ENCODE measurements around the gene EMX1. TPM values are rescaled to one million over a fixed set of nuclear protein-coding genes. Genes with fewer than 3 reads are reported as not detected.

EMX1 gene
- total and polyA plus RNA-seq, 7 donors = 0.60 to 1.4 (median 0.71) TPM; not detected in 4

DNA sequence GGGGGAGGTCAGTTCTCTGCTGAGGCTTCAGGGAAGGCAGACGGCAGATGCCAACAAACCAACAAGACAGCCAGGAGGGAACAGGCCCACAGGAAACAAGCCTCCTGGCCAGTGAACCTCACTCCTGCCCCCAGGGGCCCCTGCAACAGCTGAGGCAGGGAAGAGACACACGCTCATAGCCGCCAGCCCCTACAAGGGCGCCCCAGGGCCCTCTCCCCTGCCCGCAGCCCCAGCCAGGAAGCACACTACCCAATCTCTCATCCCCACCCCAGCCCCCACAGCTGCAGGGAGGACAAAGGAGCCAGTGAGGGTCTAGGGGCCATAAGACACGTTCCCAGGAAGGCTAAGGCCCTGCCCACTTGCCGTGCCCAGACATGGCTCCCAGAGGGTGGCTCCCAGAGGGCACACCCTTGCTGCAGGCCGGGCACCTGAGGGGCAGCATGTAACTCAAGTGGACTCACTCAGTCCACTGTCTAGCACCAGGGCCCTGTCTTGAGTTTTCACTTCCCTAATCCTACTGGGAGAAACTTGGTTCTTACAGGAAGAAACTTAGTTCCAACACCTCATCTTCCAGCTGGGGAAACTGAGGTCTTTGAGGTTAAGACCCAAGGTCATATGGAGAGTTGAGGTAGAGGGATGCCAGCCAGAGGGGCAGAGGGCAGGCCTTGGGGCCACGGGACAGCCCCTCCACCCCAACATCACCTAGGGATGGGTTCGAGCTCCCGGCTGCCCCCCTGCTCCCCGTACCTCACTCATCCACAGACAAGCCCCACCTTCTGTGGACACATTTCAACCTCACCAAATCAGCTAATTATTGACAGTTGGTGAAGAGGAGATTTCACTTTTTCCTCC lies 37.3 kb downstream of the EMX1 start:
- Histone ChIP-seq H3K27ac (no peak overlapping the region), H3K27me3 (no peaks in the 10 kb centered on the region), H3K4me3 (no peak overlapping the region), H3K4me1 (no peaks in the 10 kb centered on the region), H3K9me3 (no peaks in the 10 kb centered on the region), H3K36me3 (peaks cover 0 to 7% (median 0%) of the 10 kb centered on the region in 4 donors)
- WGBS, 2 donors = 74 to 87% methylated on average over 12 of the region's 12 CpGs
- no peak for DNase-seq
- TF ChIP-seq POLR2AphosphoS5 (IDR thresholded peaks at IDR 0.05) = no peak
- no peak for TF ChIP-seq POLR2A (IDR thresholded peaks at IDR 0.05)
- no peak for TF ChIP-seq EP300 (IDR thresholded peaks at IDR 0.05)
- no peak for TF ChIP-seq CTCF (IDR thresholded peaks at IDR 0.05)
- intact Hi-C loops (cut with DNase I) = no loop called here

- no peaks in the 10 kb centered on the region for H3K4me1 ChIP-seq
- H3K4me3 ChIP-seq = no peak overlapping the region
- no peak for TF ChIP-seq CTCF (IDR thresholded peaks at IDR 0.05)
- no peak for TF ChIP-seq POLR2AphosphoS5 (IDR thresholded peaks at IDR 0.05)
- TF ChIP-seq EP300 (IDR thresholded peaks at IDR 0.05) = no peak
- WGBS, 2 donors = 87 to 91% methylated on average over 24 of the region's 24 CpGs
- H3K9me3 ChIP-seq = no peaks in the 10 kb centered on the region
- H3K27ac ChIP-seq = no peak overlapping the region
- DNase-seq = no peak
- intact Hi-C loops (cut with DNase I) = no loop called here
- peaks cover 0 to 7% (median 0%) of the 10 kb centered on the region in 4 donors for H3K36me3 ChIP-seq
- H3K27me3 ChIP-seq = no peaks in the 10 kb centered on the region
These were observed 38.1 kb downstream of the EMX1 start for GRCh38 chr2:72955228-72956049.

DNA sequence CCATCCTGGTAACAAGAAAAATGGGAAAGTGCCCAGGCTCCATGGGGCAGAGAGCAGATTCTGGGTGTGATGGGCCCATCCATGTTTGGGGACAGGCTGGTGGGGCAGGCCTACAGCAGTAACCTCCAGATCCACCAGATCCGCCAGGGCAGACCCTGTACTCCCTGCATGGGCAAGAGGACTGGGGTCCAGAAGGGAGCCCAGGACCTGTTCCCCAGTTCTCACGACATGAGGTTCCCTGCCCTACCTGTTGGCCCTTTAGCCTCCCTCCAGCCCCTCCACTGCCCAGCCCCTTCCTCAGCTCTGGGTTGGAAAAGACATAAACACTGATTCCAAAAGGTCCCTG lies 38.7 kb downstream of the EMX1 start:
- Histone ChIP-seq H3K36me3 (peaks cover 0 to 7% (median 0%) of the 10 kb centered on the region in 4 donors), H3K9me3 (no peaks in the 10 kb centered on the region), H3K27me3 (no peaks in the 10 kb centered on the region), H3K4me3 (no peak overlapping the region), H3K4me1 (no peaks in the 10 kb centered on the region), H3K27ac (no peak overlapping the region)
- no peak for DNase-seq
- WGBS, 2 donors = 92 to 97% methylated on average over 2 of the region's 2 CpGs
- TF ChIP-seq POLR2AphosphoS5 (IDR thresholded peaks at IDR 0.05) = no peak
- intact Hi-C loops (cut with DNase I) = no loop called here

DNA sequence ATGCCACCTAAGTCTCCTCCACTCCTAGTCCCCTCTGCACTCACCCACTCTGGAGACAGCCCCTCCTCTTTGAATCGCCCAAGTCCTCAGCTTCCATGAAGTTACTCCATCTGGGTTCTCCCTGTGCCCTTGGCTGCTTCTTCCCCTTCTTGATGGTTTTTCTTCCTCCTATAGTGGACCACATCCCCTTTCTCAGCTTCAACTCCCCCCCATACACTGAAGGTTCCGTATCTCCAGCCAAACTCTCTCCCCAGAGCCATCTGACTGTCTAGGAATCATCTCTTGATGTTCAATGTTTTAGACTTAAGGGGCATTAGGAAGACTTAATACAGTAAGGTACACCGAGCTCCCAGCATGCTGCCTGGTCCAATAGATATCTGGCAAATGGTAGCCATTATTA lies 39.6 kb downstream of the EMX1 start:
- peaks cover 0 to 7% (median 0%) of the 10 kb centered on the region in 4 donors for H3K36me3 ChIP-seq
- no peak overlapping the region for H3K4me3 ChIP-seq
- H3K9me3 ChIP-seq = no peaks in the 10 kb centered on the region
- no peaks in the 10 kb centered on the region for H3K4me1 ChIP-seq
- no peak for DNase-seq
- 92 to 93% methylated on average over 3 of the region's 3 CpGs for WGBS, 2 donors
- H3K27ac ChIP-seq = no peak overlapping the region
- H3K27me3 ChIP-seq = no peaks in the 10 kb centered on the region
- TF ChIP-seq POLR2A (IDR thresholded peaks at IDR 0.05) (no peak), EP300 (IDR thresholded peaks at IDR 0.05) (no peak), CTCF (IDR thresholded peaks at IDR 0.05) (no peak), POLR2AphosphoS5 (IDR thresholded peaks at IDR 0.05) (no peak)
- intact Hi-C loops (cut with DNase I) = no loop called here
